Cardiac fibroblast (primary cell): ENCODE results near the gene GPRC5D.

Experiments used
- DNase-seq, 2 donors: peaks; one replicate each; pipeline versions ENCODE4 v3.0.0 to v3.0.0-alpha.2; 2010; ENCODE audit warnings: low read depth in 2 of 2
- H3K4me3 ChIP-seq, 2 donors: replicated peaks in 1 of 2; 1 replicate in 1 of 2; 2 replicates in 1 of 2; pipeline ENCODE4 v1.5.1; 2011; ENCODE audit warnings: low read depth in 2 of 2, low read length in 2 of 2, mild to moderate bottlenecking in 2 of 2, moderate library complexity in 1 of 2
- TF ChIP-seq, protein P1 (sequence below): IDR thresholded peaks from one replicate; pipeline ENCODE4 v1.5.1; 2011; ENCODE audit warnings: low read depth, mild to moderate bottlenecking, low read length, inconsistent platforms

Gene GPRC5D

DNA sequence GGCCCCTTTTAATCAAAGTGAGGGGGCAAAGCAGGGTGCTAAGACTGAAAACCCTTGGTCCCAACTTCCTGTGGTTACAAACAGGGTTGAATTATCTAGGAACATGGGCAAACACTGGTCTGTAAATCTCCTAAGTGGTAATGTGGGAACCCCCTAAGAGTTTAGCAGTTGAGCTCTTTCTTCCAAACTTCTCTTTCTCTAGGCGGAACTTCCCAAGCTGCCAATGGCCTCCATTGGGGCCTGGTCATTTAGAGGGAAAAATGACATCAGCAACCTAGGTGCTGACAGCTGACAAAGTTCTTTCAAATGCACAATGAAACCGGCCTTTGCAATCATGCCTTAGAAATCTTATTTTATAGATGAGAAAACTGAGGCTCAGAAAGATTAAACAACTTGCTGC, 30.4 kb upstream of the GPRC5D start:
- no peak for DNase-seq
- TF ChIP-seq, protein P1, sequence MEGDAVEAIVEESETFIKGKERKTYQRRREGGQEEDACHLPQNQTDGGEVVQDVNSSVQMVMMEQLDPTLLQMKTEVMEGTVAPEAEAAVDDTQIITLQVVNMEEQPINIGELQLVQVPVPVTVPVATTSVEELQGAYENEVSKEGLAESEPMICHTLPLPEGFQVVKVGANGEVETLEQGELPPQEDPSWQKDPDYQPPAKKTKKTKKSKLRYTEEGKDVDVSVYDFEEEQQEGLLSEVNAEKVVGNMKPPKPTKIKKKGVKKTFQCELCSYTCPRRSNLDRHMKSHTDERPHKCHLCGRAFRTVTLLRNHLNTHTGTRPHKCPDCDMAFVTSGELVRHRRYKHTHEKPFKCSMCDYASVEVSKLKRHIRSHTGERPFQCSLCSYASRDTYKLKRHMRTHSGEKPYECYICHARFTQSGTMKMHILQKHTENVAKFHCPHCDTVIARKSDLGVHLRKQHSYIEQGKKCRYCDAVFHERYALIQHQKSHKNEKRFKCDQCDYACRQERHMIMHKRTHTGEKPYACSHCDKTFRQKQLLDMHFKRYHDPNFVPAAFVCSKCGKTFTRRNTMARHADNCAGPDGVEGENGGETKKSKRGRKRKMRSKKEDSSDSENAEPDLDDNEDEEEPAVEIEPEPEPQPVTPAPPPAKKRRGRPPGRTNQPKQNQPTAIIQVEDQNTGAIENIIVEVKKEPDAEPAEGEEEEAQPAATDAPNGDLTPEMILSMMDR: no peak
- no peak overlapping the region for H3K4me3 ChIP-seq

DNA sequence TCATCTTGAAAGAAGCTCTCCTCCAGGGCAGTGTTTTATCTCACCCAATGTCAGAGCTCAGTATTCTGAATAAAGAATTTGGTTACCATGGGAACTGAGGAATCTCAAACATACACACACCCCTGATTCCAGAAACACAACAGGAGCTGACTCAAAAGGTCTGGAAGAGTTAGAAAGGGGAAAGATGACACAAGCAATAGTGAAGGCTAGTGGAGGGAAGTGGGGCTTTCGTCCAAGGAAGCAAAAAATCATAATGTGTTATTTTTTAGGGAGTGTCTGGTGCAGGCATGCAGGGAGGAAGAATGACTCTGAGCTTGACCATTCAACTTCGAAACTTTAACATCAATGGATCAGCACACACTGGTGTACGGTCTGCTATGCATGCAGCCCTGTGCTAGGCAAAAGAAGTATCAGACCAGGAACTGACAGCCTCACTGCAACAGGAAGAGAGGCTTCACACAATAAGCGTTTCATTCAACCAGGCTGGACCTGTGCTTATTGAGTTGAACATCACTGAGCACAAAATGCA, 27.8 kb upstream of the GPRC5D start:
- TF ChIP-seq, protein P1: peak; percentile 1
- peak; percentile 97 to 99 for DNase-seq
- H3K4me3 ChIP-seq: no peak overlapping the region

DNA sequence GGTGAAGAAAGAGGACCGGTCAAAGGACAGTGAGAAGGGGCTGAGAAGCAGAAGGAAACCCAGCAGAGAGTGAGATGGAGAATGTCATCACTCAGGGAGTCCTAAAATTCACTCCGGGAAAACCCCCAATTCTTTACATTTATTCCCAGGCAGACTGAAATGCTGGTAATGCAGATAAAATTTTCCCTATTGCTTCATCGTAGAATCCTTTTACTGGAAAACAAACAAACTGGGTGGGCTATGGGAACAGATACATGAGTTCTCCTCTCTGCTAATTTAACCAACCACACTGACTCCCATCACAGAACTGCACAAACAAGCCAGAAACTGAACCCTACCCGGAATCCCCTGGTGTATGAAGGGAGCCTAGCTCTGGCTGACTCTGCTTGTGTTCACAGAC, 27.2 kb upstream of the GPRC5D start:
- TF ChIP-seq, protein P1: no peak
- DNase-seq: peak; percentile 79 to 84
- no peak overlapping the region for H3K4me3 ChIP-seq

DNA sequence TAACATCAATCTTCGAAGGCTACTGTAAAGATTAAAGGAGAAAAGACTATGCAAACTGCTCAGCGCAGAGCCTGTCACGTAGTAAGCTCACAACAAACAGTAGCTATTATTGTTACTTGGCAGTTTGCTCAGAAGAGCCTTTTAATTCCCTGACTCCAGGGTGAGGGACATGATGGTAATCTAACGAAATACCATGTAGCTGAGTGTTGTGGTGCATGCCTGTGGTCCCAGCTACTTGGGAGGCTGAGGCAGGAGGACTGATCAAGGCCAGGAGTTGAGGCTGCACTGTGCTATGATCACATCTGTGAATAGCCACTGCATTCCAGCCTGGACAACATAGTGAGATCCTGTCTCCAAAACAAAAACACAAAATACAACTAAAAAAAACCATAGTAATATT, 25.3 kb upstream of the GPRC5D start:
- DNase-seq: no peak
- no peak overlapping the region for H3K4me3 ChIP-seq
- TF ChIP-seq, protein P1: no peak

DNA sequence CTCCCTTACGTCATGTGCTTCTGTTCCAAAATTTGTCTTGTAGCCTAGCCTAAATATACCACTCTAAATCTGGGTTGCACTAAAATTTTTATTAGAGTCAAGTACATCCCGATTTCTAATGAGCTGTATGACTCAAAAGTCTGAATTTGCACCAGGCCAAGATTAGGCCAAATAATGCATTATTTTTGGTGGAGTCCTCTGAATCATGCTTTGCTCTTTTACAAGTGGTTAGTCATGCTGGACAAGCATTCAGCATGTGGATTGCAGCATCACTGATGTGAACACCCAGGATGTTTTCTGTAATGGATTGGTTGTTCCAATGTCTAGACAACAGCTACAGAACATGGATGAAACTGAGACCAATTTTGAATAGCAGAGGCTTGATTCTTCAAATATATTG, 24.4 kb upstream of the GPRC5D start:
- H3K4me3 ChIP-seq: no peak overlapping the region
- peak; percentile 92 to 98 for DNase-seq
- TF ChIP-seq, protein P1: no peak

DNA sequence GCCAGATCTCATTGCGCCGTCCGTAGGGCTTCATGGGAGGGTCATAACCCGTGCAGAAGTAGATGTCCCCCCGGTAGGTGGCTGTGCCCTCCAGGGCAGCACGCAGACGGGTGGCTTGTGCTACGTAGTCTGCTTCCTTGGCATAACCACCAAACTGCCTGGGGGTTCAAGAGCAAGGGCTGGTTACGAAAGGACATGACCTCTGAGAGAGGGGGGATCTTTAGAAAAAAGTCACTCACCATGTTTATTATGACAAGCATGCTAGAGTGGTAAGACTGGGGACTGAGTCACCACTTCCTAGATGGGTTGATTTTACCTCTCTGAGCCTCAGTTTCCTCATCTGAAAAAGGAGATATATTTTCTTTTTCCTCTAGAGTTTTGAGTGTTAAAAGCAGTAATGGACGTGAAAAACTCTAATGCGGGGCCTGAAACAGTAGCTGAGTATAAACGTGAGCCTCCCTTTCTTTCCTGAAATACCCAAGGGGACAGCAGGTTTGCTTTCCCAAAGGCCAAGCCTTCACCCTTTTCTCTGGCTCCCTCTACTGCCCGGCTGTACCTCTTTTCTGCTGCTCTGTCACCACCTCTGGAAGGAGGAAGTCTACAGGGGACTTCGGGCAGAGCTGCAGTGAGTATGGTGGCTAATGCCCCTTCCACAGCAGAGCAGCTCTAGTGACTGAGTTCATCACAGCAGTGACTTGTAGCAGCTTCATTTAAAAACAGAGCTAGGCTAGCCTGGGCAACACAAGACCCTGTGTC, 23.5 kb upstream of the GPRC5D start:
- no peak overlapping the region for H3K4me3 ChIP-seq
- DNase-seq: peak; percentile 67 to 72
- TF ChIP-seq, protein P1: peak; percentile 78
